Stomach (tissue), 4 donors: ENCODE results near the gene TCFL5.

Experiments used
- CTCF ChIP-seq, 7 experiments: fragments of 450-650 bp in 4 of 7; fragments of 200-600 bp in 3 of 7; sonication (generic) in 3 of 7; IDR thresholded peaks; one replicate each; pipeline ENCODE4 v1.5.1; 2016 to 2019; ENCODE audit warnings: antibody characterized with exemption in 7 of 7, control low read depth in 2 of 7, mild to moderate bottlenecking in 1 of 7
- EP300 ChIP-seq: sonication (generic); formaldehyde crosslinking; IDR thresholded peaks from one replicate; pipeline ENCODE4 v1.6.1; 2017; ENCODE audit warnings: antibody characterized with exemption
- POLR2A ChIP-seq, 4 donors: fragments of 450-650 bp; IDR thresholded peaks; one replicate each; pipeline ENCODE4 v1.6.1; 2016; ENCODE audit warnings: antibody characterized with exemption in 4 of 4, control low read depth in 2 of 4, mild to moderate bottlenecking in 1 of 4, moderate library complexity in 1 of 4

- no peak for TF ChIP-seq CTCF (IDR thresholded peaks at IDR 0.05)
- no peak for TF ChIP-seq EP300
- TF ChIP-seq POLR2A (IDR thresholded peaks at IDR 0.05) = no peak
These were observed 26.8 kb upstream of the TCFL5 start for GRCh38 chr20:62888406-62888805.
